Dermis blood vessel endothelial cell (primary cell): Measurements from ENCODE around the gene RETREG1. TPM values are rescaled to one million over a fixed set of nuclear protein-coding genes. Genes with fewer than 3 reads are reported as not detected.
"Not testable (repeated sequence)": the region's sequence is repeated elsewhere in the genome, so short reads cannot be mapped to it uniquely, and the experiment has no call there.

Experiments used
- DNase-seq: peaks from one replicate; pipeline ENCODE4 v3.0.0; 2010
- total RNA-seq: library from RNA; depleted of rRNA; stranded (reverse); fragments of >200 nt; gene quantifications from 2 replicates; pipeline ENCODE4 v1.2.3, GENCODE V29; 2014

Gene RETREG1
- total RNA-seq, 1 donor from 2014 or later = 0.51 TPM

- no peak for DNase-seq
Observed at GRCh38 chr5:16551628-16552027, 65.2 kb downstream of the RETREG1 start.

GRCh38 chr5:16550316-16550952 is 66.4 kb downstream of the RETREG1 start:
- peak; percentile 68 for DNase-seq

GRCh38 chr5:16549491-16550206 is 67.1 kb downstream of the RETREG1 start:
- DNase-seq = no peak

GRCh38 chr5:16548812-16549211 is 68.0 kb downstream of the RETREG1 start:
- no peak for DNase-seq

GRCh38 chr5:16548115-16548514 is 68.7 kb downstream of the RETREG1 start:
- DNase-seq = no peak

GRCh38 chr5:16547200-16547842 is 69.5 kb downstream of the RETREG1 start:
- no peak for DNase-seq

GRCh38 chr5:16546732-16547131 is 70.1 kb downstream of the RETREG1 start:
- no peak for DNase-seq

- no peak for DNase-seq
Observed at GRCh38 chr5:16544607-16545374, 72.0 kb downstream of the RETREG1 start.

GRCh38 chr5:16543206-16543605 is 73.6 kb downstream of the RETREG1 start:
- DNase-seq = not testable (repeated sequence)

- DNase-seq = no peak
Observed at GRCh38 chr5:16542236-16542635, 74.6 kb downstream of the RETREG1 start.

- not testable (repeated sequence) for DNase-seq
Observed at GRCh38 chr5:16541592-16541991, 75.2 kb downstream of the RETREG1 start.

GRCh38 chr5:16540421-16540820 is 76.4 kb downstream of the RETREG1 start:
- no peak for DNase-seq

GRCh38 chr5:16539169-16539666 is 77.6 kb downstream of the RETREG1 start:
- DNase-seq = no peak

- no peak for DNase-seq
Observed at GRCh38 chr5:16538006-16538405, 78.8 kb downstream of the RETREG1 start.

GRCh38 chr5:16536818-16537217 is 80.0 kb downstream of the RETREG1 start:
- DNase-seq = no peak

GRCh38 chr5:16536246-16536645 is 80.6 kb downstream of the RETREG1 start:
- no peak for DNase-seq

GRCh38 chr5:16534280-16534679 is 82.5 kb downstream of the RETREG1 start:
- DNase-seq = no peak

- DNase-seq = no peak
Observed at GRCh38 chr5:16531063-16531648, 85.6 kb downstream of the RETREG1 start.

- DNase-seq = no peak
Observed at GRCh38 chr5:16529306-16529705, 87.5 kb downstream of the RETREG1 start.

GRCh38 chr5:16528382-16529110 is 88.3 kb downstream of the RETREG1 start:
- no peak for DNase-seq

- DNase-seq = no peak
Observed at GRCh38 chr5:16525651-16526050, 91.1 kb downstream of the RETREG1 start.

GRCh38 chr5:16524286-16524685 is 92.5 kb downstream of the RETREG1 start:
- DNase-seq = no peak
